Activated CD8-positive, alpha-beta T cell treated with anti-CD3 and anti-CD28 coated beads, Interleukin-2, amount 10 ng/mL, durations not matched to agents 7 days and 5 days (primary cell): ENCODE results near the gene SCARB2. TPM values are rescaled to one million over a fixed set of nuclear protein-coding genes. Genes with fewer than 3 reads are reported as not detected.

Source experiments
- ATAC-seq: fragments of 150-1000 bp; cut with Tn5 transposase; one replicate; pipeline ENCODE4 v1.10.0; 2021; ENCODE audit warnings: moderate library complexity
- CTCF ChIA-PET: fragments of 350-600 bp; sonication (Branson Sonifier 250); formaldehyde crosslinking; loops from one replicate; lab custom pipeline; 2021; ENCODE audit warnings: antibody characterized with exemption; lab: Charles Lee
- POLR2A ChIA-PET: fragments of 350-600 bp; sonication (Branson Sonifier 250); formaldehyde crosslinking; loops from one replicate; lab custom pipeline; 2021; ENCODE audit warnings: antibody characterized with exemption; lab: Charles Lee
- DNase-seq: peaks from one replicate; pipeline ENCODE4 v3.0.0-alpha.2; 2020
- H3K27ac Mint-ChIP-seq: one replicate; pipeline ENCODE4 v1.8.0; 2021; ENCODE audit warnings: mild to moderate bottlenecking, mixed read lengths
- H3K27me3 Mint-ChIP-seq: one replicate; pipeline ENCODE4 v1.8.0; 2021; ENCODE audit warnings: low read depth, mixed read lengths
- H3K36me3 Mint-ChIP-seq: one replicate; pipeline ENCODE4 v1.8.0; 2021; ENCODE audit warnings: low read depth, mixed read lengths
- H3K4me1 Mint-ChIP-seq: one replicate; pipeline ENCODE4 v1.8.0; 2021; ENCODE audit warnings: low read depth, mixed read lengths
- H3K4me3 Mint-ChIP-seq: one replicate; pipeline ENCODE4 v1.8.0; 2021; ENCODE audit warnings: mild to moderate bottlenecking, mixed read lengths
- H3K9me3 Mint-ChIP-seq: one replicate; pipeline ENCODE4 v1.8.0; 2022; ENCODE audit warnings: mixed read lengths; ENCODE audit not compliant: insufficient read depth
- total RNA-seq, 2 experiments: library from RNA; stranded (reverse); gene quantifications; one replicate each; pipeline ENCODE4 v1.2.3, GENCODE V29; 2021

Gene SCARB2
- total RNA-seq, 2 experiments from 2014 or later, result 8.6 to 10.7 TPM

GRCh38 chr4:76224171-76224570, 10.5 kb upstream of the SCARB2 start:
- POLR2A ChIA-PET, result no interaction called here
- CTCF ChIA-PET, result no interaction called here
- H3K4me3 Mint-ChIP-seq, result no peak overlapping the region
- H3K27me3 Mint-ChIP-seq, result peaks cover 3% of the 10 kb centered on the region
- H3K27ac Mint-ChIP-seq, result no peak overlapping the region
- peaks cover 7% of the 10 kb centered on the region for H3K4me1 Mint-ChIP-seq
- ATAC-seq (no peak), DNase-seq (no peak)
- H3K36me3 Mint-ChIP-seq, result peaks cover 1% of the 10 kb centered on the region
- peaks cover 7% of the 10 kb centered on the region for H3K9me3 Mint-ChIP-seq

DNA sequence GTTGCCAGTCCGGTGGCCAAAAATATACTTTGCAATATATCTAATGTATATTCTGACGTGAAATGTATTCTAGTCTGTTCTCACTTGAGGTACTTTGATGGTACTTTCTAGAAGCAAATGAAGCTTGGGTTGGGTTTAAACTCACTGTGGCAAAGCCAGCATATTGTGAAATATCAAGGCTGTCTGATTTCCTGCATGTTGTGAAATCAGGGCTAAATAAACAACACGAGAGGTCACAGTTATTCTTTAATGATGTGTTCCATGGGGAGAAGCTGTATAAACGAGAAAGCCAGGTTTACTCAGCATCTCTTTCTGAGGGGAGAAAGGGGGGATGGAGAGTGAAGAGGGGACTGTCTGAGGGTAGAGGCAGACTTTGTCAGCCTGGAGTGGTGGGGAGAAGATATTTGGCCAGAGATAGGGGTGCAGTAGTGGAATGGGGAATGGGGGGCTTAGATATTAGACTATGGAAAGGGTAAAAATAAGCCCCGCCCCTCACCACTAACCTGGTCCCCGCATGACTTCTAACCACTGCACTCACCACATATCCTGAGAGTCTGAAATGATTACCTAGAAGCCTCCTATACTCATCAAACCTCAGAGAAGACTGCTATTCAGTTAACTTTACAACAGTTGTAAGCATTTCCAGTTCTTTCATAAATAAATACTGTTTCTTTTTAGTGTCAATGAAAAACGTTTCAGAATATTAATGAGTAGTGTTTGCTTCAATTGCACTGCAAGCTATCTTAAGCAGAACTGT, 5.9 kb upstream of the SCARB2 start:
- no peaks in the 10 kb centered on the region for H3K36me3 Mint-ChIP-seq
- DNase-seq (no peak), ATAC-seq (no peak)
- H3K9me3 Mint-ChIP-seq, result no peaks in the 10 kb centered on the region
- CTCF ChIA-PET, result no interaction called here
- H3K27ac Mint-ChIP-seq, result no peak overlapping the region
- POLR2A ChIA-PET, result no interaction called here
- H3K27me3 Mint-ChIP-seq, result peaks cover 16% of the 10 kb centered on the region
- H3K4me1 Mint-ChIP-seq, result peaks cover 12% of the 10 kb centered on the region
- no peak overlapping the region for H3K4me3 Mint-ChIP-seq

DNA sequence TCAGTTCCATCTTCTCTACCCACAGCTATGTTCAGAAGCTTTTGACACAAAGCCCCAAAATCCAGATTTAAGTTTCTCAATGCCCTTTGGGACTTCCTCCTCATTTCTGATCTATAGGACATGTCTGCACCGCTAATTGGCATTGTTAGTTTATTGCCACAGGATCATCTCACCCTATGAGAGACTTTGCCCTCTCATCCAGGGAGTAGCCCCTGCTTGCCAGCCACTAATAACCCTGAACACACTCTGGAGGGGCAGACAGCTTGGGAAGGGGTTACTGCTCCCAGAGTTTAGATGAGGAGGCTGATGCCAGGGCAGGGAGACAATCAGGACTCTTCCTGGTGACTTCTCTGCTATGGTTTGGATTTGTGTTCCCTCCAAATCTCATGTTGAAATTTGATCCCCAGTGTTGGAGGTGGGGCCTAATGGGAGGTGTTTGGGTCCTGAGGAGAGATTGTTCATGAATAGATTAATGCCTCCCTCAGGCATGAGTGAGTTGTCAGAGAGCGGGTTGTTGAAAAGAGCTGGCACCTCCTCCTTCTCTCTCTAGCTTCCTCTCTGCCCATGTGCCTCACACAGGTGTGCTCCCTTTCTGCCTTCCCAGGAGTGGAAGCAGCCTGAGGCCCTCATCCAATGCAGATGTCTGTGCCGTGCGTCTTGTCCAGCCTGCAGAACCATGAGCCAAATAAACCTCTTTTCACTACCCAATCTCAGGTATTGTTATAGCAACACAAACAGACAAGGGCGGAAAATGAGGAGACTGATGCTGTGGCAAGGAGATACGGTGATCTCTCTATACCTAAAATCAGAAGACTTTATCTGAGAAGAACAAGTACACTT, 3.6 kb upstream of the SCARB2 start:
- peaks cover 30% of the 10 kb centered on the region for H3K4me1 Mint-ChIP-seq
- no peak overlapping the region for H3K27ac Mint-ChIP-seq
- DNase-seq (no peak), ATAC-seq (no peak)
- CTCF ChIA-PET, result interaction anchor here (1.5 to 1.9 kb wide), 2 partner anchors 16 to 38 kb away, joined by 3 to 4 read pairs; no protein-coding TSS in a partner anchor
- H3K9me3 Mint-ChIP-seq, result no peaks in the 10 kb centered on the region
- POLR2A ChIA-PET, result no interaction called here
- no peaks in the 10 kb centered on the region for H3K36me3 Mint-ChIP-seq
- peaks cover 21% of the 10 kb centered on the region for H3K27me3 Mint-ChIP-seq
- no peak overlapping the region for H3K4me3 Mint-ChIP-seq

- peaks cover 33% of the 10 kb centered on the region for H3K4me1 Mint-ChIP-seq
- no peak overlapping the region for H3K4me3 Mint-ChIP-seq
- no peaks in the 10 kb centered on the region for H3K36me3 Mint-ChIP-seq
- DNase-seq (no peak), ATAC-seq (no peak)
- CTCF ChIA-PET, result interaction anchor here (1.9 kb wide), 1 partner anchor 37 kb away, joined by 4 read pairs; no protein-coding TSS in a partner anchor
- H3K27me3 Mint-ChIP-seq, result peaks cover 21% of the 10 kb centered on the region
- POLR2A ChIA-PET, result no interaction called here
- no peaks in the 10 kb centered on the region for H3K9me3 Mint-ChIP-seq
- H3K27ac Mint-ChIP-seq, result no peak overlapping the region
Observed at GRCh38 chr4:76216524-76216923, 2.9 kb upstream of the SCARB2 start.

DNA sequence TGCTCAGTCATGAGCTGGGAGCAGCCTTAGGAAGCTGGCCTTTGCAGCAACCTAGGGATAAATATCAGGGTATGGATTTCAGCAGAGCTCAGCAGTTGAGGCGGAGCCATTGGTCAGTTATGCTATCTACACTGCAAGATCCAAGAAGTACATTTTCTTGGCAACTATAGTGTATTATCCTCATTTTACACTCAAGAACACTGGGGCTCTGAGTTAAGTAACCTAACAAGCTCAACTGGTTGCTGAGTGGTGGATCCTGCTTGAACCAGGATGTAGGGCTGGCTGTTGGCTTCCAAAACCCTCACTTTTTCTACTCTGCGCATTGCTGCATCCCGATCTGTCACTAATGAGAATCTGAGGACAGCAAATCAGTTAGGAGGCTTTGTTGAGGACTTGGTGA, 1.5 kb upstream of the SCARB2 start:
- DNase-seq (no peak), ATAC-seq (no peak)
- CTCF ChIA-PET, result interaction anchor here (1.6 kb wide), 1 partner anchor 36 kb away, joined by 5 read pairs; no protein-coding TSS in a partner anchor
- Mint-ChIP-seq H3K27ac (no peak overlapping the region), H3K9me3 (no peaks in the 10 kb centered on the region), H3K4me1 (peaks cover 33% of the 10 kb centered on the region), H3K36me3 (no peaks in the 10 kb centered on the region), H3K4me3 (no peak overlapping the region), H3K27me3 (peaks cover 21% of the 10 kb centered on the region)
- POLR2A ChIA-PET, result no interaction called here

GRCh38 chr4:76214177-76214675, 602 bp upstream of the SCARB2 start:
- CTCF ChIA-PET, result interaction anchor here (1.2 to 1.6 kb wide), 2 partner anchors 14 to 35 kb away, joined by 4 to 5 read pairs; no protein-coding TSS in a partner anchor
- peaks cover 27% of the 10 kb centered on the region for H3K4me1 Mint-ChIP-seq
- H3K4me3 Mint-ChIP-seq, result peak overlapping the region; percentile 73
- no peaks in the 10 kb centered on the region for H3K36me3 Mint-ChIP-seq
- peak overlapping the region; percentile 78 for H3K27ac Mint-ChIP-seq
- DNase-seq (no peak), ATAC-seq (no peak)
- peaks cover 21% of the 10 kb centered on the region for H3K27me3 Mint-ChIP-seq
- POLR2A ChIA-PET, result interaction anchor here (1.1 kb wide), 1 partner anchor 15 kb away, joined by 3 read pairs; no protein-coding TSS in a partner anchor
- no peaks in the 10 kb centered on the region for H3K9me3 Mint-ChIP-seq

GRCh38 chr4:76212851-76213414, 691 bp downstream of the SCARB2 start:
- Mint-ChIP-seq H3K27ac (peak overlapping the region; percentile 87), H3K9me3 (no peaks in the 10 kb centered on the region), H3K36me3 (no peaks in the 10 kb centered on the region), H3K27me3 (peaks cover 21% of the 10 kb centered on the region), H3K4me3 (peak overlapping the region; percentile 74), H3K4me1 (peaks cover 29% of the 10 kb centered on the region)
- DNase-seq (peak; percentile 59), ATAC-seq (peak; percentile 23)
- POLR2A ChIA-PET, result interaction anchor here (0.8 to 1.7 kb wide), 3 partner anchors 9 to 65 kb away, joined by 3 to 6 read pairs (median 4); partner anchors contain the start of gene NUP54
- CTCF ChIA-PET, result interaction anchor here (1.2 kb wide), 1 partner anchor 13 kb away, joined by 4 read pairs; no protein-coding TSS in a partner anchor

DNA sequence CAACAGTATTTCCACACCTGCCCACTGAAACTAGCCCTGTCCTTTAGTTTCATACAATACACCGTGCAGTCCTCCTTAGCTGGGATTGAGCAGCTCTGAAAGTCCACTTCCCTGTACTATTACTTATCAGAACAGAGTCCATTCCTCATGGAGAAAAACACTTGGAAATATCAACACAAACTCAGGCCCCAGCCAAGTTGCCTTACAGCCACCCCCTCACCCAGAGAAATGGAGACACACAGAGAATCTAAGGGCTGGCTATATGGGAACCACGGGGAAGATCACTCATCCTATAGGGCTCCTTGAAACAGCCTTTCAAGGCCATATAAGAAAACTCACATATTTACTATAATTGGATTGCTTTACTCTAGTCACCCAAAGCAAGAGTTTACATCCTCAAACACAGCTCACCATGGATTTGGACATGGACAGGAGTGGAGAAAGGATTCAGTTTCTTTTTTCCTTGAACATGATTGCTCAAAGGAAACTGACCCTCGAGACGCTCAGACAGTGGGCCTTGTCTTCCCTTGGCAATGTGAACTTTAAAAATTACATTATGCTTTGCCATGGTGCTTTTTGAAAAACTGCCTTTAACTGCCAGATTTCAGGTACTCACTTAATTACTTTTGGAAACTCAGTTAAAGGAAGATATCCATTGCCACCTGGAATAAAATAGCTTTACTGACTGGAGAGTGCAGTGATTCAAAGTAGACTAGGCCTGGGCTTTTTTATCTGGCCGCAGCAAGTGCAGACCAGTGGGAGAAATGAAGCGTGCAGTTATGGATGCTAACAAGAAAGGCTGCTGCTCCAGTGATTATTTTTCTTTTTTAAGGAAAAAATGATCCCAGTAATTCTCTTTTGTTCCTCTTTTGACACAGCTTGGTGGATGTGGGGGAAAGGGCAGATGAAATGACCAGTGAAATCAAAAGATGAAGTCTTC, 1.6 kb downstream of the SCARB2 start:
- Mint-ChIP-seq H3K4me3 (peak overlapping the region; percentile 74), H3K27me3 (peaks cover 15% of the 10 kb centered on the region), H3K27ac (peak overlapping the region; percentile 87), H3K9me3 (no peaks in the 10 kb centered on the region), H3K36me3 (no peaks in the 10 kb centered on the region), H3K4me1 (peaks cover 29% of the 10 kb centered on the region)
- CTCF ChIA-PET, result interaction anchor here (1.4 to 2.3 kb wide), 2 partner anchors 12 to 32 kb away, joined by 4 to 8 read pairs; no protein-coding TSS in a partner anchor
- DNase-seq (no peak), ATAC-seq (no peak)
- POLR2A ChIA-PET, result interaction anchor here (1.7 kb wide), 1 partner anchor 8 kb away, joined by 6 read pairs; no protein-coding TSS in a partner anchor

DNA sequence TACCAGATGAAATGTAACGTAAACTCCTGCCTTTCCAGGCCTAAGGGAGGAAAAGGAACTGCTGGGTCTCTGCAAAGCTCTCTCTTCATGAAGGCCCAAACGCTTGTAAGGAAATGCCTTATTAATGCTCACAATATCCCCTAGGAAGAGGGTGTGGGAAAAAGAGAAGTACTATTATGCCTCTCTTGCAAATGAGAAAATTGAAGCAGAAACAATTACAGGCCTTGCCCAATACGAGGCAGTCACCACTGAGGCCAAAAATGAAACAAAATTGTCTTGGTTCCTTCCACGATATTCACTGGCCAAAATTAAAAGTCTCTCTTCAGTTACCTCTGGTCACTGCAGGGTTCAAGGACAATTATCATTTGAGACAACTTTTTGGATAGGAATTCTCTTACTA, 3.2 kb downstream of the SCARB2 start:
- ATAC-seq, result no peak
- no peaks in the 10 kb centered on the region for H3K36me3 Mint-ChIP-seq
- no peaks in the 10 kb centered on the region for H3K9me3 Mint-ChIP-seq
- H3K27me3 Mint-ChIP-seq, result peaks cover 7% of the 10 kb centered on the region
- POLR2A ChIA-PET, result interaction anchor here (1.0 kb wide), 1 partner anchor 10 kb away, joined by 3 read pairs; no protein-coding TSS in a partner anchor
- no peak overlapping the region for H3K4me3 Mint-ChIP-seq
- H3K4me1 Mint-ChIP-seq, result peaks cover 29% of the 10 kb centered on the region
- H3K27ac Mint-ChIP-seq, result no peak overlapping the region
- CTCF ChIA-PET, result interaction anchor here (1.4 to 2.3 kb wide), 2 partner anchors 10 to 30 kb away, joined by 4 to 8 read pairs; no protein-coding TSS in a partner anchor
- no peak for DNase-seq

DNA sequence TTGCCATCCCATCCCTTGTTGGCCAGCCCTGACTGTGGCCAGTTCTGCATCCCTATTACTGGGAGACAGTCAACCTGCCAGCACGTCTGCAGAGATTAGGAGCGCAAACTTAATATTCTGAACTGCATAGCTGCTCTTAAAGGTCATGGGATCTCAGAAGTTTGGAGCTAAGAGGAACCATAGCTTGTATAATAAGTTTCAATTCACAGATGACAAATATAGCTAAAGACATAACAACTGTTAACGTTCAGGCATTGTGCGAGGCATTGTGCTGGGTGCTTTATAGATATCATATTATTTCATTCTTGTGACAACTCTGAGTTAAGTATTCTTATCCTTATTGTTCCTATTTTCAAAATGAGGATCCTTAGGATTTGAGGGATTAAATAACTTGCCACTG, 3.7 kb downstream of the SCARB2 start:
- no peak for DNase-seq
- Mint-ChIP-seq H3K27me3 (peaks cover 5% of the 10 kb centered on the region), H3K4me3 (no peak overlapping the region), H3K36me3 (no peaks in the 10 kb centered on the region), H3K4me1 (peaks cover 28% of the 10 kb centered on the region), H3K27ac (no peak overlapping the region), H3K9me3 (no peaks in the 10 kb centered on the region)
- ChIA-PET POLR2A (interaction anchor here (1.0 kb wide), 1 partner anchor 9 kb away, joined by 3 read pairs; no protein-coding TSS in a partner anchor), CTCF (interaction anchor here (2.3 kb wide), 1 partner anchor 30 kb away, joined by 8 read pairs; no protein-coding TSS in a partner anchor)
- no peak for ATAC-seq
